ENCODE measurements around the gene TMEFF2.

- TF ChIP-seq RBBP5 (conservative IDR thresholded peaks at IDR 0.05), result no peak
- TF ChIP-seq GABPA (IDR thresholded peaks at IDR 0.05; ENCODE audit: low read depth), result no peak
- no peak for TF ChIP-seq CTCF (IDR thresholded peaks at IDR 0.05 in 2 of 3, conservative IDR thresholded peaks at IDR 0.05 in 1 of 3; ENCODE audit: control insufficient read depth in 2 of 3, extremely low read depth in 1 of 3, insufficient read depth in 1 of 3, low read depth in 3 of 3, low read length in 3 of 3)
- no peak for TF ChIP-seq POLR2A (IDR thresholded peaks at IDR 0.05; ENCODE audit: low read depth, low read length)
- TF ChIP-seq BHLHE40 (IDR thresholded peaks at IDR 0.05; ENCODE audit: borderline replicate concordance in 1 of 2, low read depth in 2 of 2, low read length in 1 of 2), result no peak
- TF ChIP-seq BACH1 (IDR thresholded peaks at IDR 0.05; ENCODE audit: borderline replicate concordance), result no peak
- TF ChIP-seq PKNOX1 (IDR thresholded peaks at IDR 0.05), result no peak
- no peak for TF ChIP-seq CREB1 (IDR thresholded peaks at IDR 0.05; ENCODE audit: low read depth)
- TF ChIP-seq TAF1 (IDR thresholded peaks at IDR 0.05; ENCODE audit: borderline replicate concordance, low read depth, low read length), result no peak
- TF ChIP-seq POLR2AphosphoS5 (IDR thresholded peaks at IDR 0.05; ENCODE audit: low read length), result no peak
- no peak for TF ChIP-seq SREBF1 (IDR thresholded peaks at IDR 0.05; ENCODE audit: low read length)
- no peak for TF ChIP-seq NFYA (IDR thresholded peaks at IDR 0.05; ENCODE audit: borderline replicate concordance, low read depth, low read length)
Measured at GRCh38 chr2:192148241-192148619, 46.5 kb downstream of the TMEFF2 start.
